ENCODE data around the gene VDAC2. TPM values are rescaled to one million over a fixed set of nuclear protein-coding genes. Genes with fewer than 3 reads are reported as not detected.

The VDAC2 gene
- total RNA-seq, 2 donors from 2014 or later: 278 to 454 TPM

DNA sequence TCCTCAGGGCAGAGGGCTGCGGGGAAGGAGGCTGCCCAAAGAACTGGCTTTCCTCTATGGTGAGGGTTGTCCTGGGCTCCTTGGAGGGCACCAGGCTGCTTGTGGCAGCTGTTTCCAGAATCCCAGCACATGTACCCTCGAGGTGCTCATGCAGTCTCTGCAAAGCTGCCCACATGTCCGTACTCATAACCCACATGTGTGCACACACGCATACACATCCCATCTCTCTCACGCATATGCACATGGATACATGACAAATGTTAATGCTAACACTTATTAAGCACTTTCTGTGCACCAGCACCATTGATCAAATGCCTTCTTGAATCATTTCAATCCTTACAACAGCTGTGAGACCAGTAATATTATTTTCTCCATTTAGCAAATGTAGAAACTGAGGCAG lies 61.5 kb downstream of the VDAC2 start:
- Histone ChIP-seq H3K4me1 (no peaks in the 10 kb centered on the region), H3K4me3 (no peak overlapping the region), H3K27me3 (peaks cover 0 to 3% of the 10 kb centered on the region in 2 donors), H3K36me3 (no peaks in the 10 kb centered on the region), H3K9me3 (no peaks in the 10 kb centered on the region), H3K27ac (no peak overlapping the region)
- DNase-seq (ENCODE audit: low spot score): no peak
- TF ChIP-seq, protein P1, sequence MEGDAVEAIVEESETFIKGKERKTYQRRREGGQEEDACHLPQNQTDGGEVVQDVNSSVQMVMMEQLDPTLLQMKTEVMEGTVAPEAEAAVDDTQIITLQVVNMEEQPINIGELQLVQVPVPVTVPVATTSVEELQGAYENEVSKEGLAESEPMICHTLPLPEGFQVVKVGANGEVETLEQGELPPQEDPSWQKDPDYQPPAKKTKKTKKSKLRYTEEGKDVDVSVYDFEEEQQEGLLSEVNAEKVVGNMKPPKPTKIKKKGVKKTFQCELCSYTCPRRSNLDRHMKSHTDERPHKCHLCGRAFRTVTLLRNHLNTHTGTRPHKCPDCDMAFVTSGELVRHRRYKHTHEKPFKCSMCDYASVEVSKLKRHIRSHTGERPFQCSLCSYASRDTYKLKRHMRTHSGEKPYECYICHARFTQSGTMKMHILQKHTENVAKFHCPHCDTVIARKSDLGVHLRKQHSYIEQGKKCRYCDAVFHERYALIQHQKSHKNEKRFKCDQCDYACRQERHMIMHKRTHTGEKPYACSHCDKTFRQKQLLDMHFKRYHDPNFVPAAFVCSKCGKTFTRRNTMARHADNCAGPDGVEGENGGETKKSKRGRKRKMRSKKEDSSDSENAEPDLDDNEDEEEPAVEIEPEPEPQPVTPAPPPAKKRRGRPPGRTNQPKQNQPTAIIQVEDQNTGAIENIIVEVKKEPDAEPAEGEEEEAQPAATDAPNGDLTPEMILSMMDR (IDR thresholded peaks at IDR 0.05): no peak

DNA sequence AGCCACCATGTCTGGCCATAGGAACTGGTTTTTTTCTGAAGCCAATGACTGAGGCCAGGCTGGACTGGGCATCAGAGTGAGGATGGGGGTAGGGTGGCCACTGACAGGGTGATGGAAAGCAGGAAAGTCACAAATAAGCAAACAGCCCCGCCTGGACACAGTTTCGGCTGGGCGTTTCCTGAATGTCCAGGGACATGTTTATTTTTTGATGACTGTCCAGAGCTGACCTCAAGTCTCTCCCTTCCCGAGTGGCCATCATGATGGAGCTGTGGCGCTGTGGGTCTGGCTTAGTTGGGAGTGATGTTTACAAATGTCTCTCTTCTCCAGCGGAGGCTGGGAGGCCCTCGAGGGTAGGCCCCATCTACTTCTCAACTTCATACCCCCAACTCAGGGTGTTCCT lies 62.3 kb downstream of the VDAC2 start:
- no peaks in the 10 kb centered on the region for H3K36me3 ChIP-seq
- TF ChIP-seq, protein P1 (IDR thresholded peaks at IDR 0.05): no peak
- peaks cover 0 to 3% of the 10 kb centered on the region in 2 donors for H3K27me3 ChIP-seq
- H3K27ac ChIP-seq: no peak overlapping the region
- H3K4me3 ChIP-seq: no peak overlapping the region
- H3K9me3 ChIP-seq: no peaks in the 10 kb centered on the region
- no peaks in the 10 kb centered on the region for H3K4me1 ChIP-seq
- DNase-seq (ENCODE audit: low spot score): no peak

DNA sequence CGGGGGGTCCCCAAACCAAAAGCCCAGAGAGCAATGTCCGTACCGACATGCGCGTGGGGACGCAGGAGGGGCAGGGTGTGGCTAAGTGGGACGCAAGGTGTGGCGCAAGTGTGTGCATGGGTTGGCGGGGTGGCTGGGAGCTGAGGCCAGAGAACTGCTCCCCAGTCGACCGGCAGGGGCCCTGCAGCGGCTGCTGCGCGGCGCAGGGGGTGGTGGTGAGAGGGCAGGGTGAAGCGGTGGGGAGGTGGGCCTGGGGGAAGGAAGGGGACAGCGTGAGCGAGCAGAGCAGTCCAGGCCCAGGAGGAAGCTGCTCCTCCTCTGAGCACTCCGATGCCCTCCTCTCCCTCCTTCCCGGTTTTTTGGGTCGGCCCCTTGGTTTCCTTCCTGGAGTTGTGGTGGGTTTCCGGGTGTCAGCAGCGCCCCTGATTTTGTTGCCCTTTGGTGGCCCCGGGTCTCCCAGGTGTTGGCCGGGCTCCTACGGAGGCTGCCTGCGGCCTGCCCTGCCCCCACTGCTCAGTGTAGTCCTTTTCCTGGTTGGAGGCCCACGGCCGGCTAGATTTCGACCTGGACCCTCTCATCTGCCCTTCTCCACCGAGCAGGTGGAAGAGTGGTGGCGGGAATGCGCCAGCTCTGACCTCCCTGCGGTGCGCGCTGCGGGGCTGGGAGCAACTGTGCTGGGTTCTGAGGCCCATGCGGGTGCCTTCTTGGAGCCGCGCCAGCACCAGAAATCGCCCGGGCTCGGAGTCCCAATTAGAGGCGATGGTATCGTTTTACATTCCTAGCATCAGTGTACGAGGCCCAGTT lies 65.7 kb downstream of the VDAC2 start:
- Histone ChIP-seq H3K4me1 (no peaks in the 10 kb centered on the region), H3K9me3 (no peaks in the 10 kb centered on the region), H3K4me3 (peak overlapping the region in 1 of 2 donors; percentile 18), H3K36me3 (no peaks in the 10 kb centered on the region), H3K27ac (no peak overlapping the region), H3K27me3 (peaks cover 0 to 3% of the 10 kb centered on the region in 2 donors)
- TF ChIP-seq, protein P1 (IDR thresholded peaks at IDR 0.05): no peak
- DNase-seq (ENCODE audit: low spot score): no peak

DNA sequence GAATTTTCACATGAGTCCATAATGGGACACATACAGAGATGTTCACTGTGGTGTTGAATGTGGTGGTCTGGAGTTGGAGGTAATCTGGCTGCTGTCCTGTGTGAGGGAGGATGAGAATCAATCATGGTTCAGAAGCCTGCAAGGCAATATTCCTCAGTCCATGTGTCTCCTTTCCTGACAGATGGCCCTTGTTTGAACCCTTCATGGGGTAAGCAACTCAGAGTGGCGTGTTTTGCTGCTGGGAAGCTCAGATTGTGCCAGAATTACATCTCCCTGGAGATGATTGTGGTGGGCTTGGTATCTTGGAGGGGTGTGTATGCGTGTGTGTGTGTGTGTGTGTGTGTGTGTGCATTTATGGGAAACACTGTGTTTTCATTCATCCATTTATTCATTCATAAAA lies 69.6 kb downstream of the VDAC2 start:
- H3K36me3 ChIP-seq: no peaks in the 10 kb centered on the region
- no peak overlapping the region for H3K27ac ChIP-seq
- TF ChIP-seq, protein P1 (IDR thresholded peaks at IDR 0.05): no peak
- no peak for DNase-seq (ENCODE audit: low spot score)
- H3K4me1 ChIP-seq: peaks cover 0 to 17% of the 10 kb centered on the region in 2 donors
- no peaks in the 10 kb centered on the region for H3K9me3 ChIP-seq
- peaks cover 0 to 3% of the 10 kb centered on the region in 2 donors for H3K27me3 ChIP-seq
- H3K4me3 ChIP-seq: no peak overlapping the region

Other genes starting within 250 kb of the VDAC2 start
- 10 to 100 TPM; 24.7 to 26.3 TPM for gene SAMD8, start 99.1 kb upstream of the VDAC2 start, total RNA-seq
- 10 to 100 TPM; 44.1 to 52.4 TPM for gene COMTD1, start 25.2 kb downstream of the VDAC2 start, total RNA-seq
- gene ZNF503, start 191.0 kb downstream of the VDAC2 start, total RNA-seq: 1 to 10 TPM; 8.9 to 9.8 TPM
- gene LRMDA, start 220.8 kb downstream of the VDAC2 start, total RNA-seq: 10 to 100 TPM in 1 of 2 donors, 1 to 10 TPM in 1; 6.1 to 19.1 TPM

Data from right atrium auricular region (tissue), 2 donors.